ENCODE data around the gene TNN. TPM values are rescaled to one million over a fixed set of nuclear protein-coding genes. Genes with fewer than 3 reads are reported as not detected.

Gene TNN
- total RNA-seq, 1 experiment from 2014 or later = not detected

- no TSS peak for BruUV-seq (replicated peaks)
- H3K27me3 Mint-ChIP-seq (ENCODE audit: insufficient read depth, unreplicated experiment) = peaks cover 58% of the 10 kb centered on the region
- DNase-seq (ENCODE audit: unreplicated experiment) = no peak
- CTCF ChIA-PET = interaction anchor here (0.7 to 5.4 kb wide), 7 partner anchors 19 to 104 kb away, joined by 3 to 24 read pairs (median 7); no protein-coding TSS in a partner anchor
- TF ChIP-seq CTCF (IDR thresholded peaks at IDR 0.05; ENCODE audit: unreplicated experiment) = no peak
- H3K27ac Mint-ChIP-seq (ENCODE audit: low read depth, unreplicated experiment) = no peak overlapping the region
- H3K9me3 Mint-ChIP-seq (ENCODE audit: unreplicated experiment) = no peaks in the 10 kb centered on the region
- intact Hi-C loops (cut with micrococcal nuclease) = no loop called here
- no peaks in the 10 kb centered on the region for H3K4me1 Mint-ChIP-seq (ENCODE audit: insufficient read depth, unreplicated experiment)
- H3K4me3 Mint-ChIP-seq (ENCODE audit: unreplicated experiment) = no peak overlapping the region
- H3K36me3 Mint-ChIP-seq (ENCODE audit: insufficient read depth, unreplicated experiment) = no peaks in the 10 kb centered on the region
- POLR2A ChIA-PET = interaction anchor here (0.5 kb wide), 1 partner anchor 23 kb away, joined by 3 read pairs; no protein-coding TSS in a partner anchor
Observed at GRCh38 chr1:175050992-175051391, 16.6 kb upstream of the TNN start.

DNA sequence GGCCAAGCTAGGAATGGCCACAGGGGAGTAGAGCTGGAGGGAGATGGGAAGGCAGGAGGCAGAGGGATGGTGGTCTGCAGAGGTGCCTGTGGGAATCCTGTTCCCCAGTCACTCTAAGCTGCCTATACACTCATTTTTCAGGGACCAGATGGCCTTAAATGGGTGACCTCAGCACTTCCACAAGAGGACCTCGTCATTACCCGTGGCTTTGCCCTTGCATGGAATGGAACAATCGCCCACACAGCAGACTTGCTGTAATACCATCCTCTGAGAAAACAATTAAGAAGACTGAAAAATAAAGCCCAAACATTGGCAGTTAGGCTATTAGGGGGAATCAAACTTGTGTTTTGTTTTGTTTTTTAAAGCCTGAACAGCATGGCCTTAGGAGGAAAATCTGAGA, 12.9 kb upstream of the TNN start:
- CTCF ChIA-PET = interaction anchor here (1.0 to 5.4 kb wide), 4 partner anchors 15 to 92 kb away, joined by 4 to 24 read pairs (median 8); no protein-coding TSS in a partner anchor
- DNase-seq (ENCODE audit: unreplicated experiment) = no peak

DNA sequence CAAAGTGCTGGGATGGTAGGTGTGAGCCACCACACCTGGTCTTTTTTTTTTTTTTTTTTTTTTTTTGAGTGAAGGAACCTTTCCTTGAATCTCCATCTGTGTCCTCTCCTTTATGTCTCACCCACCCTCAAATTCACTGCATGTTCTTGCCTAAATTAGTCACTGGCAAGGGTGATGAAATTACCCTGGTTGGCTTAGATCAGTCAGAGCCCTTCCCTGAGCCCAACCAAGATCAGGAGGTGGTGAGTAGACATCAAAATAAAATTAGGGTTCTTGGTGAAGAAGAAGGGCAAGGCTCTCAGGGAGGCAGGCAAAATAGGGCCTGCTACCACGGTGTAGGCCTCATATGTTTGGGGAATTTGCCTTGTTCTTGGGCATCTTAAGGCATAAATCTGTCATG, 5.3 kb upstream of the TNN start:
- no peak for TF ChIP-seq CTCF (IDR thresholded peaks at IDR 0.05; ENCODE audit: unreplicated experiment)
- Mint-ChIP-seq H3K4me1 (ENCODE audit: insufficient read depth, unreplicated experiment) (no peaks in the 10 kb centered on the region), H3K9me3 (ENCODE audit: unreplicated experiment) (no peaks in the 10 kb centered on the region), H3K27ac (ENCODE audit: low read depth, unreplicated experiment) (no peak overlapping the region), H3K27me3 (ENCODE audit: insufficient read depth, unreplicated experiment) (peaks cover 22% of the 10 kb centered on the region), H3K4me3 (ENCODE audit: unreplicated experiment) (no peak overlapping the region), H3K36me3 (ENCODE audit: insufficient read depth, unreplicated experiment) (no peaks in the 10 kb centered on the region)
- intact Hi-C loops (cut with micrococcal nuclease) = no loop called here
- BruUV-seq (replicated peaks) = no TSS peak
- peak; percentile 40 for DNase-seq (ENCODE audit: unreplicated experiment)
- POLR2A ChIA-PET = interaction anchor here (1.1 kb wide), 1 partner anchor 63 kb away, joined by 4 read pairs; no protein-coding TSS in a partner anchor
- CTCF ChIA-PET = interaction anchor here (0.7 to 1.5 kb wide), 4 partner anchors 15 to 492 kb away, joined by 3 to 7 read pairs (median 4); no protein-coding TSS in a partner anchor

More for the DNA sequence above, 12.9 kb upstream of the TNN start:
- TF ChIP-seq CTCF (IDR thresholded peaks at IDR 0.05; ENCODE audit: unreplicated experiment) = no peak
- Mint-ChIP-seq H3K27ac (ENCODE audit: low read depth, unreplicated experiment) (no peak overlapping the region), H3K36me3 (ENCODE audit: insufficient read depth, unreplicated experiment) (no peaks in the 10 kb centered on the region), H3K4me3 (ENCODE audit: unreplicated experiment) (no peak overlapping the region), H3K4me1 (ENCODE audit: insufficient read depth, unreplicated experiment) (no peaks in the 10 kb centered on the region), H3K27me3 (ENCODE audit: insufficient read depth, unreplicated experiment) (peaks cover 24% of the 10 kb centered on the region), H3K9me3 (ENCODE audit: unreplicated experiment) (no peaks in the 10 kb centered on the region)
- POLR2A ChIA-PET = no interaction called here
- intact Hi-C loops (cut with micrococcal nuclease) = no loop called here
- BruUV-seq (replicated peaks) = no TSS peak

DNA sequence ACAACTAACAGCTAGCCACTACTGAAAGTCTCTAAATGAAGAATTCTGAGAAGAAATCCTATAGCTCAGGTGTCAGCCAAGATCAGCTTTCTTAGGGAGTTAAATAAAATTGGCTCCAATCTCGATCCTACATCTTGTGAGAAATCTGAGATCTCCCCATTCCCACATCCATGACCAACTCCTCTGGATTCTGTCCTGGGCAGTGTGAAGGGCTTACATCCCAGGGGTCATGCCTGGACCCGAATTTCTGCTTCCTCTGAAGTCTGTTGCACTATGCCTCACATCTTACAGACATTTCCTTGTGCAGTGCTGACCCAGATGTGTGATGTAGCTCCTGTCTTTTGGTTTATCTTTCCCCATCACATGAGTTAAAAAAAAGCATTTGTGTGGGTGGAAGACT, 4.8 kb upstream of the TNN start:
- Mint-ChIP-seq H3K27me3 (ENCODE audit: insufficient read depth, unreplicated experiment) (peaks cover 25% of the 10 kb centered on the region), H3K9me3 (ENCODE audit: unreplicated experiment) (no peaks in the 10 kb centered on the region), H3K36me3 (ENCODE audit: insufficient read depth, unreplicated experiment) (no peaks in the 10 kb centered on the region), H3K4me1 (ENCODE audit: insufficient read depth, unreplicated experiment) (no peaks in the 10 kb centered on the region), H3K4me3 (ENCODE audit: unreplicated experiment) (no peak overlapping the region), H3K27ac (ENCODE audit: low read depth, unreplicated experiment) (no peak overlapping the region)
- CTCF ChIA-PET = interaction anchor here (0.7 to 1.5 kb wide), 4 partner anchors 14 to 492 kb away, joined by 3 to 7 read pairs (median 4); no protein-coding TSS in a partner anchor
- TF ChIP-seq CTCF (IDR thresholded peaks at IDR 0.05; ENCODE audit: unreplicated experiment) = no peak
- intact Hi-C loops (cut with micrococcal nuclease) = no loop called here
- BruUV-seq (replicated peaks) = no TSS peak
- no peak for DNase-seq (ENCODE audit: unreplicated experiment)
- POLR2A ChIA-PET = interaction anchor here (1.1 kb wide), 1 partner anchor 64 kb away, joined by 4 read pairs; no protein-coding TSS in a partner anchor
